ENCODE results near the gene RNU6-9.

DNA sequence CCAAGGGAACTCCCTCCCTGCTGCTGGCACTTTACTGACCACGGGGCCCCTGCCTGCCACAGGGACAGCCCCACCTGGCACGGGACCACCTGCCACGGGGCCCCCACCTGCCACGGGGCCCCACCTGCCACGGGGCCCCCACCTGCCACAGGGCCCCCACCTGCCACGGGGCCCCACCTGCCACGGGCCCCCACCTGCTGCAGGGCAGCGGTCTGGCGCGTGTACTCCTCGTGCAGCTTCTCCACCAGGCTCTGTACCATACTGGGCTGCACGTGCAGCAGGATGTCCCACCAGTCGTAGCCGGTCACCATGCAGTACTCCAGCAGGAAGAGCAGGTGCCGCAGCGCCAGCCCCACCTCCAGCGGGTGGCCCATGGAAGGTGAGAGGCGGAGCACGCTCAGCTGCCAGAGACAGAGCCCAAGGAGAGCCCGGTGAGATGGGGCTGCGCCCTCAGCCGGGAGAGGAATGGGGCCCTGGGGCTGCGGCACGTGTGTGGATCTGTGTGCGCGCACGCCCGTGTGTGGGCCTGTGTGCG lies 16.4 kb upstream of the RNU6-9 start:
- TF ChIP-seq, protein P1, sequence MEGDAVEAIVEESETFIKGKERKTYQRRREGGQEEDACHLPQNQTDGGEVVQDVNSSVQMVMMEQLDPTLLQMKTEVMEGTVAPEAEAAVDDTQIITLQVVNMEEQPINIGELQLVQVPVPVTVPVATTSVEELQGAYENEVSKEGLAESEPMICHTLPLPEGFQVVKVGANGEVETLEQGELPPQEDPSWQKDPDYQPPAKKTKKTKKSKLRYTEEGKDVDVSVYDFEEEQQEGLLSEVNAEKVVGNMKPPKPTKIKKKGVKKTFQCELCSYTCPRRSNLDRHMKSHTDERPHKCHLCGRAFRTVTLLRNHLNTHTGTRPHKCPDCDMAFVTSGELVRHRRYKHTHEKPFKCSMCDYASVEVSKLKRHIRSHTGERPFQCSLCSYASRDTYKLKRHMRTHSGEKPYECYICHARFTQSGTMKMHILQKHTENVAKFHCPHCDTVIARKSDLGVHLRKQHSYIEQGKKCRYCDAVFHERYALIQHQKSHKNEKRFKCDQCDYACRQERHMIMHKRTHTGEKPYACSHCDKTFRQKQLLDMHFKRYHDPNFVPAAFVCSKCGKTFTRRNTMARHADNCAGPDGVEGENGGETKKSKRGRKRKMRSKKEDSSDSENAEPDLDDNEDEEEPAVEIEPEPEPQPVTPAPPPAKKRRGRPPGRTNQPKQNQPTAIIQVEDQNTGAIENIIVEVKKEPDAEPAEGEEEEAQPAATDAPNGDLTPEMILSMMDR (conservative IDR thresholded peaks at IDR 0.05), result no peak
- no peak for TF ChIP-seq EZH2 (IDR thresholded peaks at IDR 0.05; ENCODE audit: low read depth)
